T-helper 2 cell treated with Interferon-gamma antibody and Interleukin-4, amounts not matched to agents 100 ng/mL and 5 ng/mL, for 36 hours (primary cell): ENCODE measurements around the gene RBBP4. TPM values are rescaled to one million over a fixed set of nuclear protein-coding genes. Genes with fewer than 3 reads are reported as not detected.

Experiments
- intact Hi-C: fragments of 100-400 bp; cut with micrococcal nuclease; formaldehyde crosslinking; loops from one replicate; pipeline ENCODE4 v1.15.1; 2023
- total RNA-seq: library from RNA; stranded (reverse); gene quantifications from 2 replicates; pipeline ENCODE4 v1.2.3, GENCODE V29; 2022

RBBP4 gene
- total RNA-seq, 1 donor from 2014 or later, result 316 TPM

- intact Hi-C loops, result no loop called here
These were observed 66.5 kb downstream of the RBBP4 start for GRCh38 chr1:32717503-32717902.

GRCh38 chr1:32718036-32718435, 67.0 kb downstream of the RBBP4 start:
- intact Hi-C loops, result no loop called here

GRCh38 chr1:32718527-32718926, 67.5 kb downstream of the RBBP4 start:
- intact Hi-C loops, result no loop called here

- intact Hi-C loops, result no loop called here
These were observed 68.8 kb downstream of the RBBP4 start for GRCh38 chr1:32719681-32720275.

- intact Hi-C loops, result no loop called here
These were observed 73.9 kb downstream of the RBBP4 start for GRCh38 chr1:32724678-32725614.

- intact Hi-C loops, result no loop called here
These were observed 74.6 kb downstream of the RBBP4 start for GRCh38 chr1:32725615-32725982.

GRCh38 chr1:32727876-32728275, 76.9 kb downstream of the RBBP4 start:
- intact Hi-C loops, result no loop called here

- intact Hi-C loops, result no loop called here
These were observed 77.5 kb downstream of the RBBP4 start for GRCh38 chr1:32728413-32729077.

- intact Hi-C loops, result no loop called here
These were observed 78.4 kb downstream of the RBBP4 start for GRCh38 chr1:32729254-32730046.

- intact Hi-C loops, result no loop called here
These were observed 82.7 kb downstream of the RBBP4 start for GRCh38 chr1:32733582-32734321.

Other genes starting within 250 kb of the RBBP4 start
- gene ZBTB8B, start 186.1 kb upstream of the RBBP4 start, total RNA-seq, result not detected in 2 replicates
- 0.39 and 0.64 TPM in 2 replicates for gene ZBTB8A, start 111.8 kb upstream of the RBBP4 start, total RNA-seq
- gene ZBTB8OS, start 658 bp upstream of the RBBP4 start, total RNA-seq, result 52.9 and 58.4 TPM in 2 replicates
- gene SYNC, start 51.6 kb downstream of the RBBP4 start, total RNA-seq, result not detected in 2 replicates
- 157 and 164 TPM in 2 replicates for gene YARS1, start 166.2 kb downstream of the RBBP4 start, total RNA-seq
- 62.0 and 70.3 TPM in 2 replicates for gene S100PBP, start 166.4 kb downstream of the RBBP4 start, total RNA-seq
- not detected in 2 replicates for gene FNDC5, start 219.7 kb downstream of the RBBP4 start, total RNA-seq
- gene HPCA, start 235.3 kb downstream of the RBBP4 start, total RNA-seq, result 0.18 TPM in 1 of 2 replicates, not detected in the other